Astrocyte (in vitro differentiated cells and primary cell): Measurements from ENCODE around the gene TEX54.

Source experiments
- CTCF ChIP-seq: IDR thresholded peaks from 2 replicates; pipeline ENCODE4 v1.5.1; 2011; ENCODE audit warnings: low read depth, mild to moderate bottlenecking, inconsistent platforms, low read length, moderate library complexity; ENCODE audit not compliant: insufficient read depth
- EZH2 ChIP-seq: IDR thresholded peaks from 2 replicates; pipeline ENCODE4 v1.6.1; 2012; ENCODE audit warnings: mild to moderate bottlenecking, low read length, inconsistent platforms; ENCODE audit not compliant: insufficient read depth

DNA sequence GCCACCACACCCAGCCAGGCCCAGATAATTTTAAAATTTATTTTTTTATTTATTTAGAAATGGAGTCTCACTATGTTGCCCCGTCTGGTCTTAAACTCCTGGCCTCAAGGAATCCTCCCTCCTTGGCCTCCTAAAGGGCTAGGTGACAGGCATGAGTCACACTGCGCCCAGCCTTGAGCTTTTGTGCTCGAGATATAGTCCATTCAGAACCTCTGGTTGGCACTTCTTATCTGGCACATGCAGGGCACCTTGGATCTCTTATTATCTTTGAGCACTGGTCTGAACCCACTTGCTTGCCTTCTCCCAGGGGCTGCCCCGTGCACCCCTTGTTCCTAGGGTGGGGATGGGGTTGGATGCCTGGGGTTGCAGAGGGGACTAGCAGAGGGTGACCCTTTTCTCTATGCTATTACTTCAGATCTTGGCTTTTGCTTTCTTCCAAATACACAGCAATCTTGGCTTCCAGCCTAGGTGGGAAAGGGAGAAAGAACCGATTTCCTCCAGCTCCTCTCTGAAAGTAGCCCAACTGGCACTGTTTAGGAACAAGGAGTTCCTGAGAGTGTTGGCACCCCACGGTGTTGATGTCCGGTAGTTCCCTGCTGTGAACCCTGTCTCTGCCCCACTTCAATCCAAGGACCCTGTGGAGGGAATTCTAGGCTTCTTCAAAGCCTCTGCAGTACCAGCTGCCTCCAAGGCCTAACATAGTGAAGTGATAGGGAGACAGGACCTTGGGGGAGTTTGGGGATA lies 46.8 kb upstream of the TEX54 start:
- no peak for TF ChIP-seq CTCF
- no peak for TF ChIP-seq EZH2
